IPS DF 4.7 (cell line): ENCODE measurements around the gene MCOLN1.
"Not testable (repeated sequence)": the region's sequence is repeated elsewhere in the genome, so short reads cannot be mapped to it uniquely, and the experiment has no call there.

Source experiments
- DNase-seq: peaks from one replicate; pipeline ENCODE4 v3.0.0-alpha.2; 2013; ENCODE audit warnings: low spot score; ENCODE audit errors: extremely low read depth

The MCOLN1 gene

GRCh38 chr19:7524992-7525739 is 2.7 kb downstream of the MCOLN1 start:
- DNase-seq = no peak

DNA sequence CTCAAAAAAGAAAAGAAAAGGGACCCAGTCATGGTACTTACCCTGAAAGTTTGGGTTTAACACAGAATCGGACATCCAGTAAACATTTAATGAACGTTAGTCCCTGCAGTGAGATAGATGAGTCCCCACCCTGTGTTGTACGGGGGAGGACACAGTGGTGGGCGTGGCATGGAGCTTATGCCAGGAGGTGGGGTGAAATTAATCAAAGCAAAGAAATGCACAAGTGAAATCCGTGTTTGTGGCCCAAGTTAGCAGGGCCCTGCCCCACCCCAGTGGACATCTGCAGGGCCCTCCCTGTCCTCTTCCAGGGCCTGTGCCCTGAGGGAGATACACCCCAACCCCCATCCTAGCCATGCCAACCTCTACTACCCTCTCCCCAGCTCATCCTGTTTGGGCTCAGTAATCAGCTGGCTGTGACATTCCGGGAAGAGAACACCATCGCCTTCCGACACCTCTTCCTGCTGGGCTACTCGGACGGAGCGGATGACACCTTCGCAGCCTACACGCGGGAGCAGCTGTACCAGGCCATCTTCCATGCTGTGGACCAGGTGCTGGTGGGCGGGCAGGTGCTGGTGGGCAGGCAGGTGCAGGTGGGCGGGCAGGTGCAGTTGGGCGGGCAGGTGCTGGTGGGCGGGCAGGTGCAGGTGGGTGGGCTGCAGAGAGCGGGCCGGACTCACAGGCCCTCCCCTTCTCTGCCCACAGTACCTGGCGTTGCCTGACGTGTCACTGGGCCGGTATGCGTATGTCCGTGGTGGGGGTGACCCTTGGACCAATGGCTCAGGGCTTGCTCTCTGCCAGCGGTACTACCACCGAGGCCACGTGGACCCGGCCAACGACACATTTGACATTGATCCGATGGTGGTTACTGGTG is 3.9 kb downstream of the MCOLN1 start:
- no peak for DNase-seq

GRCh38 chr19:7527516-7528191 is 5.2 kb downstream of the MCOLN1 start:
- DNase-seq = no peak

GRCh38 chr19:7528192-7528519 is 5.7 kb downstream of the MCOLN1 start:
- no peak for DNase-seq

DNA sequence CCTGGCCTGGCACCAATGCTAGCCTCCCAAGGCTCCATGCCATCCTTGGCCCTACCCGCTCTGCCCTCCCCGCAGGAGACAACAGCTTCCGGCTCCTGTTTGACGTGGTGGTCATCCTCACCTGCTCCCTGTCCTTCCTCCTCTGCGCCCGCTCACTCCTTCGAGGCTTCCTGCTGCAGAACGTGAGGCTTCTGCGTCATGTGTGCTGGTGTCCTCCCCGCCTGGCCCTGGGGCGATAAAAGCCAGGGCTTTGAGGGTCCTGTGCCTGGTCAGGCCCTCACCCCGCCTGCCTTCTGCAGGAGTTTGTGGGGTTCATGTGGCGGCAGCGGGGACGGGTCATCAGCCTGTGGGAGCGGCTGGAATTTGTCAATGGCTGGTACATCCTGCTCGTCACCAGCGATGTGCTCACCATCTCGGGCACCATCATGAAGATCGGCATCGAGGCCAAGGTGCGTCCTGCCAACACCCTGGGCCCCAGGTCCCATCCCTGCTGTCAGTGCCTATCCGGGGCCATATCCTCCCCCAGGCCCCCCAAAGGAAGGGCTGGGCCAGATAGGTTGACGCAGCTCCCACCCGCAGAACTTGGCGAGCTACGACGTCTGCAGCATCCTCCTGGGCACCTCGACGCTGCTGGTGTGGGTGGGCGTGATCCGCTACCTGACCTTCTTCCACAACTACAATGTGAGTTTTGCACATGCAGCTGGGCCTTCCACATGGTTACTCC is 6.3 kb downstream of the MCOLN1 start:
- no peak for DNase-seq

GRCh38 chr19:7529246-7529600 is 6.8 kb downstream of the MCOLN1 start:
- no peak for DNase-seq

DNA sequence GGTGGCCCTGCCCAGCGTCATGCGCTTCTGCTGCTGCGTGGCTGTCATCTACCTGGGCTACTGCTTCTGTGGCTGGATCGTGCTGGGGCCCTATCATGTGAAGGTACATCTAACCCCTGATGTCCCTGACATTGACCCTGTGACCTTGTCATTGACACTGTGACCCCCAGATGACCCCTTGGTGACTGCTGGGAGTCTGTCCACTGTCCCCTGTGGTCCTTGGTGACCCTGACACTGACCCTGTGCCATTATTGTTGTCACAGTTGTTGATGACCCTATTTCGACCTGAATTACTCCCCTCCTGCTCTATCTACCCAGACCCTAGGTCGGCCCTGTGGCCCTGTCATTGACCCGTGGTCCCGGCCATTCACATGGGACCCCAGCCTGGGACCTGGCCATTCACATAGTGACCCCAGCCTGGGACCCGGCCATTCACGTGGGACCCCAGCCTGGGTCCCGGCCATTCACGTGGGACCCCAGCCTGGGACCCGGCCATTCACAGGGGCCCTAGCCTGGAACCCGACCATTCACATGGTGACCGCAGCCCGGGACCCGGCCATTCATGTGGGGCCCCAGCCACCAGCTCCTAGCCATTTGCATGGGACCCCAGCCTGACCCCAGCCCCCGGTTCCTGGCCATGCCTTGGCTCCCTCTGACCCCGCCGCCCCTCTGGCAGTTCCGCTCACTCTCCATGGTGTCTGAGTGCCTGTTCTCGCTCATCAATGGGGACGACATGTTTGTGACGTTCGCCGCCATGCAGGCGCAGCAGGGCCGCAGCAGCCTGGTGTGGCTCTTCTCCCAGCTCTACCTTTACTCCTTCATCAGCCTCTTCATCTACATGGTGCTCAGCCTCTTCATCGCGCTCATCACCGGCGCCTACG is 7.4 kb downstream of the MCOLN1 start:
- no peak for DNase-seq

DNA sequence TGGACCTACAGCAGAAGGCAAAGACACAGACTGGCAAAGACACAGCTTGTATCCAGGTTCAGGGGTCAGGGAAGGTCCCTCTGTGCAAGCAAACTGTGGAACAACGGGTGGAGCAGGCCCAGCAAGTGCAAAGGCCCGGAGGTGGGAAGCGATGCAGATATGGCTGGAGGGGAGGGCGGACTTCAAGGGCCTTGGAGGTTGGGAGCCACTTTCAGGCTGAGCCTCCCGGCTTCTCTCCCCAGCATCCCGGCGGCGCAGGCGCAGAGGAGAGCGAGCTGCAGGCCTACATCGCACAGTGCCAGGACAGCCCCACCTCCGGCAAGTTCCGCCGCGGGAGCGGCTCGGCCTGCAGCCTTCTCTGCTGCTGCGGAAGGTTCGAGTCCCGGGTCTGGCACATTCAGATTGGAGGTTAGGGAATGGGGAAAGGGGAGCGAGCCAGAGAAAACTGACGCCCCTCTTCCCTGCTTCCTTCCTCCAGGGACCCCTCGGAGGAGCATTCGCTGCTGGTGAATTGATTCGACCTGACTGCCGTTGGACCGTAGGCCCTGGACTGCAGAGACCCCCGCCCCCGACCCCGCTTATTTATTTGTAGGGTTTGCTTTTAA is 11.0 kb downstream of the MCOLN1 start:
- no peak for DNase-seq

DNA sequence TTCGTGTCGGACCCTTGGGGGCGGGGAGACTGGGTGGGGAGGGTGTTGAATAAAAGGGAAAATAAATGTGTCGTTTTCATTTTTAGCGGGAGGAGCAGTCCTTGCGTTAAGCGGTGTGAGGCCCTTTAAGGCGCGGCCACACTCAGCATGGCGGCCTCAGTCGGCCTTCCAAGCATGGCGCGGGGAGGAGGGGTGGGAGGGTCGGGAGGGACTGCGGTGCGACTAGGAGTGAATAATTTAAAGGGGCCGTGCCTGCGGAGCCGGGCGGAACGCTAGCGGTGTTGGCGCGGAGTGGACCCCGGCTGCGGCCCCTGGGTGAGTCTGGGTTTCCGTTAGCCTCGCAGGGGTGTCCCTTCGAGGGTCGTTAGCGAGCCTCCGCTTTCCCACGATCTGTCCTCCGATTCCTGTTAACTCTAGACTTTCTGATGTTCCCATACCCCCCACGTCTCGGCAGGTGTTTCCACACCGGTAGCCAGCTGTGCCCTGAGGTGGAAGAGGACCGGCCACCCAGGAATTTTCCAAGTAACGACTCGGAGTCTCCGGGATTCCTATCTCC is 11.6 kb downstream of the MCOLN1 start:
- no peak for DNase-seq

- DNase-seq = no peak
Observed at GRCh38 chr19:7534531-7535046, 12.2 kb downstream of the MCOLN1 start.

- no peak for DNase-seq
Observed at GRCh38 chr19:7535047-7535997, 12.9 kb downstream of the MCOLN1 start, which contains the start of gene PNPLA6. Gene PNPLA6, plus strand, starts transcription at chr19:7535717. Its CDS starts 72 bp downstream, at chr19:7535789.

DNA sequence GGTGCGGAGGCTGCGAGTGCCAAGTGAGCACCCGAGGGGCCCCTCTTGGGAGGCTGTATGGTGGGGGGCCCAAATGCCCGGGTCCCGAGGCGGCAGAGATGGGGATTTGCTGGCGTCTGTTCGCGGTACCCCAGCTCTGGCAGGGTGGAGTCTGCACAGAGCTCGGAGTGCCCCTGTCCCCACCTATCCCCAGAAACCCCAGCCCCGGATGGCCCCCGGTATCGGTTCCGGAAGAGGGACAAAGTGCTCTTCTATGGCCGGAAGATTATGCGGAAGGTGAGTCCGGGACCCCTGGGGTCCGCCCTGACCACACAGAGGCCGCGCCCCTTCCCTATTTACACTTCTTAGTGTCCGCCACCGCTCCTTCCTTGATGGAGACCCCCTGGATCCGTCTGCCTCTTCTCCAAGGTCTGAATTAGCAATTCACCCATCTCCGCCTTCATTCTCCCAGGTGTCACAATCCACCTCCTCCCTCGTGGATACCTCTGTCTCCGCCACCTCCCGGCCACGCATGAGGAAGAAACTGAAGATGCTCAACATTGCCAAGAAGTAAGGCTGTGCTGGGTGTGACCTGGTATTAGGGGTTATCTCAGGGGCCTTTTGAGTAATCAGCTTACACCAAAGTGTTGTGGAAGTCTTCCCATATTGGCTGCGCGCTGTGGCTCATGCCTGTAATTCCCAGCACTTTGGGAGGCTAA is 13.7 kb downstream of the MCOLN1 start:
- no peak for DNase-seq

GRCh38 chr19:7538990-7539389 is 16.6 kb downstream of the MCOLN1 start:
- not testable (repeated sequence) for DNase-seq

DNA sequence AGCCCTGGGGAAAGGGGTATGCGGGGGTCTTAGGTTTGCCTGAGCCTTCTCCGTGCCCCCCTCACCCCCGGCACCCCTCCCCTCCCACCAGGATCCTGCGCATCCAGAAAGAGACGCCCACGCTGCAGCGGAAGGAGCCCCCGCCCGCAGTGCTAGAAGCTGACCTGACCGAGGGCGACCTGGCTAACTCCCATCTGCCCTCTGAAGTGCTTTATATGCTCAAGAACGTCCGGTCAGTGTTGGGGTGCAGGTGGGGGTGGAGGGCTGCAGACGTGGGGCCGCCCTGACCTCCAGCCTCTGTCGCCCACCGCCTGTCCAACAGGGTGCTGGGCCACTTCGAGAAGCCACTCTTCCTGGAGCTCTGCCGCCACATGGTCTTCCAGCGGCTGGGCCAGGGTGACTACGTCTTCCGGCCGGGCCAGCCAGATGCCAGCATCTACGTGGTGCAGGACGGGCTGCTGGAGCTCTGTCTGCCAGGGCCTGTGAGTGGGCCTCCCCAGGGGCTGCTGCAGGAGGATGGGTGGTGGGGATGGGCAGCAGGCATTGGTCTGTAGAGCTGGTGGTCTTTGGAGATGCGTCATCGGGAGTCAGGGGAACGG is 17.5 kb downstream of the MCOLN1 start:
- DNase-seq = no peak

- DNase-seq = no peak
Observed at GRCh38 chr19:7540761-7541474, 18.5 kb downstream of the MCOLN1 start.

DNA sequence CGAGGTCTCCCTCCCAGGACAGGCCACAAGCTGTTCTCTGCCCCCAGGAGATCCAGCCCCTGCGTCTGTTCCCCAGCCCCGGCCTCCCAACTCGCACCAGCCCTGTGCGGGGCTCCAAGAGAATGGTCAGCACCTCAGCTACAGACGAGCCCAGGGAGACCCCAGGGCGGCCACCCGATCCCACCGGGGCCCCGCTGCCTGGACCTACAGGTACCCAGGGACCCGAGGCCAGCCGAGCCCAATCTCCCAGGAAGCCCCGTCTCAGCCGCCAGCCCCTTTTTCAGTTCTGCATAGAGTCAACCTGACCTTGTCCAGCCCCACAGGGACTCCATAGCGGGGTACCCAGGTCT is 19.0 kb downstream of the MCOLN1 start:
- DNase-seq = no peak
